BE2C (cell line): ENCODE results near the gene ITGA6.

Experiments used
- DNase-seq: peaks from one replicate; pipeline ENCODE4 v3.0.0-alpha.2; 2020
- H3K27me3 ChIP-seq: fragments of 250-450 bp; sonication (Bioruptor Pico); 2 replicates; pipeline ENCODE4 v1.5.1; 2020; ENCODE audit warnings: mild to moderate bottlenecking
- H3K36me3 ChIP-seq: fragments of 250-450 bp; sonication (Bioruptor Pico); 2 replicates; pipeline ENCODE4 v1.5.1; 2020; ENCODE audit warnings: mild to moderate bottlenecking
- H3K4me1 ChIP-seq: fragments of 250-450 bp; sonication (Bioruptor Pico); 2 replicates; pipeline ENCODE4 v1.5.1; 2020
- H3K4me3 ChIP-seq: 2 replicates; pipeline ENCODE4 v1.5.1; 2011; ENCODE audit warnings: low read depth, low read length
- H3K9me3 ChIP-seq: fragments of 250-450 bp; sonication (Bioruptor Pico); 2 replicates; pipeline ENCODE4 v1.5.1; 2020
- TF ChIP-seq, protein P1 (sequence below): IDR thresholded peaks from 2 replicates; pipeline ENCODE4 v1.5.1; 2012; ENCODE audit warnings: mild to moderate bottlenecking, low read depth, low read length

The ITGA6 gene

DNA sequence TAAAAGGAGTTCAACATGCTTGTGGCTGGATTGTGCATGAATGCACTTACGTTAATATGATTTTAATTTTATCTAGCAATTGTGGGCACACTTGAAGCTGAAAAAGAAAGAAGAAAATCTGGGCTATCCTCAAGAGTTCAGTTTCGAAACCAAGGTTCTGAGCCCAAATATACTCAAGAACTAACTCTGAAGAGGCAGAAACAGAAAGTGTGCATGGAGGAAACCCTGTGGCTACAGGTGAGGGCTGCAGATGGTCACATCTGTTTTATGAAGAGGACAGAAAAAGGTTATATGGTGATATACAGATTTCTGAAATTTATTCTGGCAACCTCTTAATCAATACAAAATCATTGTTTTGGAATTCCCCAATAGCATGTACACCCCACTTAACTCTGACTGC is 57.3 kb downstream of the ITGA6 start:
- Histone ChIP-seq H3K27me3 (no peaks in the 10 kb centered on the region), H3K9me3 (no peaks in the 10 kb centered on the region), H3K4me3 (no peak overlapping the region), H3K4me1 (no peaks in the 10 kb centered on the region), H3K36me3 (no peaks in the 10 kb centered on the region)
- TF ChIP-seq, protein P1, sequence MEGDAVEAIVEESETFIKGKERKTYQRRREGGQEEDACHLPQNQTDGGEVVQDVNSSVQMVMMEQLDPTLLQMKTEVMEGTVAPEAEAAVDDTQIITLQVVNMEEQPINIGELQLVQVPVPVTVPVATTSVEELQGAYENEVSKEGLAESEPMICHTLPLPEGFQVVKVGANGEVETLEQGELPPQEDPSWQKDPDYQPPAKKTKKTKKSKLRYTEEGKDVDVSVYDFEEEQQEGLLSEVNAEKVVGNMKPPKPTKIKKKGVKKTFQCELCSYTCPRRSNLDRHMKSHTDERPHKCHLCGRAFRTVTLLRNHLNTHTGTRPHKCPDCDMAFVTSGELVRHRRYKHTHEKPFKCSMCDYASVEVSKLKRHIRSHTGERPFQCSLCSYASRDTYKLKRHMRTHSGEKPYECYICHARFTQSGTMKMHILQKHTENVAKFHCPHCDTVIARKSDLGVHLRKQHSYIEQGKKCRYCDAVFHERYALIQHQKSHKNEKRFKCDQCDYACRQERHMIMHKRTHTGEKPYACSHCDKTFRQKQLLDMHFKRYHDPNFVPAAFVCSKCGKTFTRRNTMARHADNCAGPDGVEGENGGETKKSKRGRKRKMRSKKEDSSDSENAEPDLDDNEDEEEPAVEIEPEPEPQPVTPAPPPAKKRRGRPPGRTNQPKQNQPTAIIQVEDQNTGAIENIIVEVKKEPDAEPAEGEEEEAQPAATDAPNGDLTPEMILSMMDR = no peak
- no peak for DNase-seq

DNA sequence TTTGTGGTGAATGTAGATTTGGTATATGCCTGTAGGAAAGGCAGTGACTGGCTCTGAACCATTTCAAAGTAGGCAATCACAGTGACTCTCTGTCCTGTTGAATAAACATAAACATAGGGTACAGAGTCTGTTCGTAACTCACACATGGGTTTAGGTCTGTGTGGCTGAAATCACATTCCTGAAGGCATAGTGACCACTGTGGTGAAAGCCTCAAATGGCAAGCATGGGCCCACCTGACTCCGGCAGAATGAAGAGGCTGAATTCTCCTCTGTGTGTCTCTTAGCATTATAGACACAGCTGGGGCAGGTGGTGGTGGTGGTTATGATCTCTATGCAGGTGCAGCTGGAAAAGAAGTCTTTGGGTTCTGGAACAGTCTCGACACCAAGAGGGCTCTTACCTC is 61.2 kb downstream of the ITGA6 start:
- Histone ChIP-seq H3K27me3 (no peaks in the 10 kb centered on the region), H3K4me3 (no peak overlapping the region), H3K36me3 (no peaks in the 10 kb centered on the region), H3K4me1 (no peaks in the 10 kb centered on the region), H3K9me3 (no peaks in the 10 kb centered on the region)
- no peak for DNase-seq
- TF ChIP-seq, protein P1 = no peak

DNA sequence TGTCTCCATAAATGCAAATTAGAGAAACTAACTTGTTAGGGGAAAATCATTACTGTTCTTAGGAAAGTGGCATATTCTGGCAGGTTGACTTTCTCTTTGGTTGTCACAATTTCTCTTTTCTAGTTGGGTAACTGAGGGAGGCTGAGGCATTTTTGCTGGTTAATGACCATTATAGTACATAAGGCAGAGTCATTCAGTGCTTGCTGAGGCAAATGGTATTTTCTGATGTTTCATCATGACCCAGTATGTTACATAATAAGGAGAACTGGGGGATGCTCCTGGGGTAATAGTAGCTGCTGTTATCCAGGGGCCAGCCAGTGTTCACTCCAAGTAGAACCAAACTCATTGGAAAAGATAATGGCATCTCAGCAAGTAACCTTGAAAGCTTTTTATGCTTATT is 62.3 kb downstream of the ITGA6 start:
- Histone ChIP-seq H3K4me1 (no peaks in the 10 kb centered on the region), H3K36me3 (no peaks in the 10 kb centered on the region)
- no peak for DNase-seq

DNA sequence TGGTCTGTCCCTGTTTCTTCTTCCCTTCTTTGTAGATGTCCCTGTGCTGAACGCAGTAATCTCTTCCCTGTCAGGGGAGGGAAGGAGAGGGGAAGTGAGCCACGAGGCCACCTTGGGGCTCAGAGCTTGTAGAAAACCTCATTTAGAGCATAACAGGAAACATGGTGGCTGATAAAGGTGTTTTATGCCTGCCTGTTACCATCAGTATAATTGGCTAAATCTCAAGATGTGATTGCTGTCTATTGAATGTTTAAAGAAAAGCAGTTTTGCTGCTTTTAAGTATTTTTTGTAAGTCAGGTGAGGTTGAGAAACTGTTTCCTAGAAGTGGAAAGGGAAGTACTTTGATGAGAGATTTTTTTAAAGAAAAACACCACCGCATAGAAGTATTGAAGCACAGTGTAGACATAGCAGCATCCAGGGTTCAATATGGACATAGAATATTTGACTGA is 68.8 kb downstream of the ITGA6 start:
- TF ChIP-seq, protein P1 = no peak
- H3K4me3 ChIP-seq = no peak overlapping the region
- H3K4me1 ChIP-seq = no peaks in the 10 kb centered on the region
- no peaks in the 10 kb centered on the region for H3K27me3 ChIP-seq
- no peaks in the 10 kb centered on the region for H3K9me3 ChIP-seq
- no peak for DNase-seq
- H3K36me3 ChIP-seq = no peaks in the 10 kb centered on the region

More for the DNA sequence above, 62.3 kb downstream of the ITGA6 start:
- no peaks in the 10 kb centered on the region for H3K9me3 ChIP-seq
- TF ChIP-seq, protein P1 = no peak
- no peaks in the 10 kb centered on the region for H3K27me3 ChIP-seq
- no peak overlapping the region for H3K4me3 ChIP-seq

DNA sequence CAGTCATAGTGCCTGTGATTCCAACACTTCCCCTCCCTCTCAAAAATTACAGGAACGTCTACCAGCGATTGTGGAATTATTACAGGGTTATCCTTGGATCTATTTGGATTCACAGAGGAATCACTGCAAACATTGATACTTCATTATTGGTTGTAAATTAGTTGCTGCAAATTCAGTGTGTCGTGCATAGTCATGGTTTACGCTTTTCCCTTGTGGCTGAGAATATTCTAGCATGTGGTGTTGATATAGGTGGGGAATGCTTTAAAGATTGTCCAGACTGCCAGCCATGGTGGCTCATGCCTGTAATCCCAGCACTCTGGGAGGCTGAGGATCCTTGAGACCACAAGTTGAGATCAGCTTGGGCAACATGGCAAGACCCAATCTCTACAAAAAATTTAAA is 79.8 kb downstream of the ITGA6 start:
- Histone ChIP-seq H3K4me1 (no peaks in the 10 kb centered on the region), H3K27me3 (no peaks in the 10 kb centered on the region), H3K9me3 (no peaks in the 10 kb centered on the region), H3K36me3 (no peaks in the 10 kb centered on the region), H3K4me3 (no peak overlapping the region)
- no peak for DNase-seq
- TF ChIP-seq, protein P1 = no peak

DNA sequence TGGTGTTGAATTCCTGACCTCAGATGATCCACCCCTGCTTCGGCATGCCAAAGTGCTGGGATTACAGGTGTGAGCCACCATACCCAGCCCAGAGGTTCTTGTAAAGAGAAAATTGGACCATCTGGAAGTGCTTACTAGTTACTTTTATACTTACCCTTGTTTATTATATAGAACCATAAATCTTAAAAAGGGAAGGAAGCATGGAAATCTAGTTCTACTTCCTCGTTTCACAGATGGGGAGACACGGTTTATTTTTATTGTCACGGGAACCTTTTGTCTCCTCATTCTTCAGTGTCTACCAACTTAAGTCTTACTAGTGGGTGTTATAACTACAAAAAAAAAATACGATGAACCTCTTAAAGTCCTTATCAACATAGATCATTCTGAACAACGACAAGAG is 82.7 kb downstream of the ITGA6 start:
- TF ChIP-seq, protein P1 = no peak
- Histone ChIP-seq H3K4me1 (no peaks in the 10 kb centered on the region), H3K36me3 (no peaks in the 10 kb centered on the region), H3K9me3 (no peaks in the 10 kb centered on the region), H3K27me3 (no peaks in the 10 kb centered on the region), H3K4me3 (no peak overlapping the region)
- no peak for DNase-seq
